Mucosa of descending colon (tissue), 3 donors: ENCODE results near the gene APH1A. TPM values are rescaled to one million over a fixed set of nuclear protein-coding genes. Genes with fewer than 3 reads are reported as not detected.

Experiments used
- ATAC-seq: fragments of 200-7000 bp; cut with Tn5 transposase; one replicate; pipeline ENCODE4 v1.9.1; 2020; ENCODE audit warnings: mild to moderate bottlenecking, moderate library complexity
- DNase-seq, 3 donors: peaks; one replicate each; pipeline ENCODE4 v3.0.0-alpha.2; 2020
- H3K36me3 ChIP-seq: fragments of 200-600 bp; one replicate; pipeline ENCODE4 v1.8.0; 2021; ENCODE audit warnings: low read depth, mild to moderate bottlenecking
- H3K4me1 ChIP-seq: fragments of 200-600 bp; one replicate; pipeline ENCODE4 v1.8.0; 2021; ENCODE audit warnings: low read depth, mild to moderate bottlenecking
- H3K4me3 ChIP-seq: fragments of 200-600 bp; one replicate; pipeline ENCODE4 v1.8.0; 2021; ENCODE audit warnings: mild to moderate bottlenecking
- H3K9me3 ChIP-seq: fragments of 200-600 bp; one replicate; pipeline ENCODE4 v1.8.0; 2021; ENCODE audit warnings: mild to moderate bottlenecking
- intact Hi-C, 2 donors: fragments of 100-400 bp; cut with DNase I in 1 of 2; cut with micrococcal nuclease in 1 of 2; formaldehyde crosslinking; loops; one replicate each; pipeline versions ENCODE4 v1.11.0 to v1.11.1; 2022; cut with DNase I, micrococcal nuclease
- total RNA-seq, 3 donors: library from RNA; stranded (reverse); fragmentation: NEBNext Ultra II Directional in 2 of 3; extraction: Animal tissue kit (Norgen Biotek cat#: 25700) in 2 of 3; gene quantifications; one replicate each; pipeline versions ENCODE4 v1.2.1 to v1.2.4, GENCODE V29; 2021 to 2023
- TF ChIP-seq, protein P1 (sequence below): fragments of 200-600 bp; IDR thresholded peaks from one replicate; pipeline ENCODE4 v1.8.0; 2022; ENCODE audit warnings: antibody characterized with exemption, mild to moderate bottlenecking
- donor health status: DM: no; HTN: no; CAD: no; lungs with moderate emphysema.
- donor health status: DM: no; HTN: no; CAD: no.
- donor health status: DM: no; HTN: yes; CAD: no.

APH1A gene
- total RNA-seq, 3 donors from 2014 or later: 128 to 212 (median 188) TPM

DNA sequence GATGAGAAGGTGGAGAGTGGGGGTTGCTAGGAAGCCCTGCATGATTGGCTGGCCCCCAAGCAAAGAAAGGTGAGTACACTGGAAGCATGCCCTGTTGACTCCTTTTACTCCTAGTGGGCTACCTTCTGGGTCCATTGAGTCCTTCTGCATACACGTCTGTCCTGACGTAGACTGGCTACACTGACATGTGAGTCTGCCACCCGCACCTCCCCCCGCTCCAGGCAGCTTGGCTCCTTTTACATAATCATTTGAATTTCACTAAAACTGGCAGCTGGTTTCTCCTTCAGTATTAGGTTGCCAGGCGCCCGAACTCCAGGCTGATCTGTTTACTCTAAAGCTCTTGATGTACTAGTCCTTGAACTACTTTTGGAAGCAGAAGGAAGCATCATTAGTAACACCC, 33.5 kb upstream of the APH1A start:
- intact Hi-C loops: no loop called here
- Histone ChIP-seq H3K36me3 (no peaks in the 10 kb centered on the region), H3K9me3 (no peaks in the 10 kb centered on the region), H3K4me1 (peaks cover 2% of the 10 kb centered on the region), H3K4me3 (no peak overlapping the region)
- ATAC-seq: no peak
- DNase-seq: no peak
- TF ChIP-seq, protein P1, sequence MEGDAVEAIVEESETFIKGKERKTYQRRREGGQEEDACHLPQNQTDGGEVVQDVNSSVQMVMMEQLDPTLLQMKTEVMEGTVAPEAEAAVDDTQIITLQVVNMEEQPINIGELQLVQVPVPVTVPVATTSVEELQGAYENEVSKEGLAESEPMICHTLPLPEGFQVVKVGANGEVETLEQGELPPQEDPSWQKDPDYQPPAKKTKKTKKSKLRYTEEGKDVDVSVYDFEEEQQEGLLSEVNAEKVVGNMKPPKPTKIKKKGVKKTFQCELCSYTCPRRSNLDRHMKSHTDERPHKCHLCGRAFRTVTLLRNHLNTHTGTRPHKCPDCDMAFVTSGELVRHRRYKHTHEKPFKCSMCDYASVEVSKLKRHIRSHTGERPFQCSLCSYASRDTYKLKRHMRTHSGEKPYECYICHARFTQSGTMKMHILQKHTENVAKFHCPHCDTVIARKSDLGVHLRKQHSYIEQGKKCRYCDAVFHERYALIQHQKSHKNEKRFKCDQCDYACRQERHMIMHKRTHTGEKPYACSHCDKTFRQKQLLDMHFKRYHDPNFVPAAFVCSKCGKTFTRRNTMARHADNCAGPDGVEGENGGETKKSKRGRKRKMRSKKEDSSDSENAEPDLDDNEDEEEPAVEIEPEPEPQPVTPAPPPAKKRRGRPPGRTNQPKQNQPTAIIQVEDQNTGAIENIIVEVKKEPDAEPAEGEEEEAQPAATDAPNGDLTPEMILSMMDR: no peak

DNA sequence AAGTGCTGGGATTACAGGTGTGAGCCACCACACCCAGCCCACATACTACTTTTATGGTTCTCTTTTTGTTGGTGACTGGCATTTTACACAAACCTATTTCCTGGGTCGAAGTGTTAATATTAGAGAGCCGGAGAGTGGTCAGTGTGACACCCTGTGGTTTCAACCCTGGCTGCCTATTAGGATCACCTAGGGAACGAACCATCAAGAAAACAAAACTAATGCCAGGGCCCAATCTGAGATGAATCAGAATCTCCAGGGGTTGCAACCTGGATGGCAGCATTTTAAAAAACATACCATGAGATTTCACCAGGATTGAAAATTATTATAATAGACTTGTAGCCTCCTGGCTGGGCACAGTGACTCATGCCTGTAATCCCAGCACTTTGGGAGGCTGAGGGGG, 30.9 kb upstream of the APH1A start:
- intact Hi-C loops: no loop called here
- TF ChIP-seq, protein P1: no peak
- ATAC-seq (no peak), DNase-seq (no peak)
- Histone ChIP-seq H3K4me3 (no peak overlapping the region), H3K4me1 (peaks cover 2% of the 10 kb centered on the region), H3K9me3 (no peaks in the 10 kb centered on the region), H3K36me3 (no peaks in the 10 kb centered on the region)

GRCh38 chr1:150295476-150295875, 26.7 kb upstream of the APH1A start:
- H3K4me3 ChIP-seq: no peak overlapping the region
- no peaks in the 10 kb centered on the region for H3K9me3 ChIP-seq
- ATAC-seq (no peak), DNase-seq (no peak)
- no peaks in the 10 kb centered on the region for H3K4me1 ChIP-seq
- no peaks in the 10 kb centered on the region for H3K36me3 ChIP-seq
- TF ChIP-seq, protein P1: no peak
- intact Hi-C loops: no loop called here

GRCh38 chr1:150293433-150294253, 24.8 kb upstream of the APH1A start, which contains the start of gene MRPS21:
TSS of gene MRPS21 (plus strand) at chr1:150293861. CDS start at chr1:150294367, 506 bp downstream.
- DNase-seq: peak; percentile 87 to 92 (median 88)
- no peaks in the 10 kb centered on the region for H3K9me3 ChIP-seq
- ATAC-seq: peak; percentile 99
- H3K4me1 ChIP-seq: no peaks in the 10 kb centered on the region
- H3K36me3 ChIP-seq: no peaks in the 10 kb centered on the region
- H3K4me3 ChIP-seq: peak within 1 kb of the TSS; percentile 32
- intact Hi-C loops: no loop called here
- TF ChIP-seq, protein P1: no peak

GRCh38 chr1:150288822-150289221, 20.0 kb upstream of the APH1A start:
- H3K4me1 ChIP-seq: no peaks in the 10 kb centered on the region
- ATAC-seq: no peak
- intact Hi-C loops: no loop called here
- H3K36me3 ChIP-seq: no peaks in the 10 kb centered on the region
- no peak for DNase-seq
- TF ChIP-seq, protein P1: no peak
- H3K4me3 ChIP-seq: no peak overlapping the region
- H3K9me3 ChIP-seq: no peaks in the 10 kb centered on the region
